HEK293 (cell line): ENCODE data around the gene PLEKHA5.

Source experiments
- TCF7L2 ChIP-seq: IDR thresholded peaks from 2 replicates; pipeline ENCODE4 v1.6.1; 2011; ENCODE audit warnings: low read depth, mild to moderate bottlenecking, inconsistent platforms, low read length, moderate library complexity, borderline replicate concordance
- TF ChIP-seq, protein P1 (sequence below): fragments of 450-650 bp; formaldehyde crosslinking; IDR thresholded peaks from 2 replicates; pipeline ENCODE4 v1.5.1; 2016; ENCODE audit warnings: missing biosample characterization, missing genetic modification characterization
- TF ChIP-seq, protein P2 (sequence below): fragments of 450-650 bp; formaldehyde crosslinking; IDR thresholded peaks from 2 replicates; pipeline ENCODE4 v1.5.1; 2016; ENCODE audit warnings: missing biosample characterization, missing genetic modification characterization
- TF ChIP-seq, protein P3 (sequence below): fragments of 450-650 bp; formaldehyde crosslinking; IDR thresholded peaks from 2 replicates; pipeline ENCODE4 v1.5.1; 2016; ENCODE audit warnings: missing biosample characterization, missing genetic modification characterization

DNA sequence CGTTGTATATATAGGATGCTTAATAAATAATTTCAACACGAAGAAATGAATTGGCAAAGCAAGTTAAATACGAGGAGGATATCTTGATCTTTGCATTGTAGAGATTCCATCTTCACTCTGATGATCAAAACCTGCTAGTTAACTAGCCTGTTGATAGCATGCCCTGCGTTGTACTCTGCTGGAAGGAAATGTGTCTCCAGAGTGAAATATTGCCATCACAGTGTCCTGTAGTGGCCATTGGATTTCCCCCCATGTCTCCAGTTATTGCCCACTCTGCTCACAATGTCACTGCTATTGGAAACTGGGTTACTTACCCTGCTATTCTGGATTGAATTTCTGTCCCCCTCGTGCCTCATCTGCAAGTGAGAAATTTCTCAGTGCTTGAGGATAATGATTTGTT lies 109.6 kb downstream of the PLEKHA5 start:
- TF ChIP-seq, protein P1, sequence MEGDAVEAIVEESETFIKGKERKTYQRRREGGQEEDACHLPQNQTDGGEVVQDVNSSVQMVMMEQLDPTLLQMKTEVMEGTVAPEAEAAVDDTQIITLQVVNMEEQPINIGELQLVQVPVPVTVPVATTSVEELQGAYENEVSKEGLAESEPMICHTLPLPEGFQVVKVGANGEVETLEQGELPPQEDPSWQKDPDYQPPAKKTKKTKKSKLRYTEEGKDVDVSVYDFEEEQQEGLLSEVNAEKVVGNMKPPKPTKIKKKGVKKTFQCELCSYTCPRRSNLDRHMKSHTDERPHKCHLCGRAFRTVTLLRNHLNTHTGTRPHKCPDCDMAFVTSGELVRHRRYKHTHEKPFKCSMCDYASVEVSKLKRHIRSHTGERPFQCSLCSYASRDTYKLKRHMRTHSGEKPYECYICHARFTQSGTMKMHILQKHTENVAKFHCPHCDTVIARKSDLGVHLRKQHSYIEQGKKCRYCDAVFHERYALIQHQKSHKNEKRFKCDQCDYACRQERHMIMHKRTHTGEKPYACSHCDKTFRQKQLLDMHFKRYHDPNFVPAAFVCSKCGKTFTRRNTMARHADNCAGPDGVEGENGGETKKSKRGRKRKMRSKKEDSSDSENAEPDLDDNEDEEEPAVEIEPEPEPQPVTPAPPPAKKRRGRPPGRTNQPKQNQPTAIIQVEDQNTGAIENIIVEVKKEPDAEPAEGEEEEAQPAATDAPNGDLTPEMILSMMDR (tag by site-specific recombination) = no peak
- no peak for TF ChIP-seq TCF7L2
- TF ChIP-seq, protein P2, sequence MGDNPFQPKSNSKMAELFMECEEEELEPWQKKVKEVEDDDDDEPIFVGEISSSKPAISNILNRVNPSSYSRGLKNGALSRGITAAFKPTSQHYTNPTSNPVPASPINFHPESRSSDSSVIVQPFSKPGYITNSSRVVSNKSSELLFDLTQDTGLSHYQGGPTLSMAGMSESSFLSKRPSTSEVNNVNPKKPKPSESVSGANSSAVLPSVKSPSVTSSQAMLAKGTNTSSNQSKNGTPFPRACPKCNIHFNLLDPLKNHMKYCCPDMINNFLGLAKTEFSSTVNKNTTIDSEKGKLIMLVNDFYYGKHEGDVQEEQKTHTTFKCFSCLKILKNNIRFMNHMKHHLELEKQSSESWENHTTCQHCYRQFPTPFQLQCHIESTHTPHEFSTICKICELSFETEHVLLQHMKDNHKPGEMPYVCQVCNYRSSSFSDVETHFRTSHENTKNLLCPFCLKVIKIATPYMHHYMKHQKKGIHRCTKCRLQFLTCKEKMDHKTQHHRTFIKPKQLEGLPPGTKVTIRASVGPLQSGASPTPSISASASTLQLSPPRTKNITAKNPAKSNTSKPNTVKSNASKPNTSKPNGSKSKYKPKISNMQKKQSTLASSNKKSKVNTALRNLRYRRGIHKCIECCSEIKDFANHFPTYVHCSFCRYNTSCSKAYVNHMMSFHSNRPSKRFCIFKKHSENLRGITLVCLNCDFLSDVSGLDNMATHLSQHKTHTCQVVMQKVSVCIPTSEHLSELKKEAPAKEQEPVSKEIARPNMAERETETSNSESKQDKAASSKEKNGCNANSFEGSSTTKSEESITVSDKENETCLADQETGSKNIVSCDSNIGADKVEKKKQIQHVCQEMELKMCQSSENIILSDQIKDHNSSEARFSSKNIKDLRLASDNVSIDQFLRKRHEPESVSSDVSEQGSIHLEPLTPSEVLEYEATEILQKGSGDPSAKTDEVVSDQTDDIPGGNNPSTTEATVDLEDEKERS (tag by site-specific recombination) = no peak
- TF ChIP-seq, protein P3, sequence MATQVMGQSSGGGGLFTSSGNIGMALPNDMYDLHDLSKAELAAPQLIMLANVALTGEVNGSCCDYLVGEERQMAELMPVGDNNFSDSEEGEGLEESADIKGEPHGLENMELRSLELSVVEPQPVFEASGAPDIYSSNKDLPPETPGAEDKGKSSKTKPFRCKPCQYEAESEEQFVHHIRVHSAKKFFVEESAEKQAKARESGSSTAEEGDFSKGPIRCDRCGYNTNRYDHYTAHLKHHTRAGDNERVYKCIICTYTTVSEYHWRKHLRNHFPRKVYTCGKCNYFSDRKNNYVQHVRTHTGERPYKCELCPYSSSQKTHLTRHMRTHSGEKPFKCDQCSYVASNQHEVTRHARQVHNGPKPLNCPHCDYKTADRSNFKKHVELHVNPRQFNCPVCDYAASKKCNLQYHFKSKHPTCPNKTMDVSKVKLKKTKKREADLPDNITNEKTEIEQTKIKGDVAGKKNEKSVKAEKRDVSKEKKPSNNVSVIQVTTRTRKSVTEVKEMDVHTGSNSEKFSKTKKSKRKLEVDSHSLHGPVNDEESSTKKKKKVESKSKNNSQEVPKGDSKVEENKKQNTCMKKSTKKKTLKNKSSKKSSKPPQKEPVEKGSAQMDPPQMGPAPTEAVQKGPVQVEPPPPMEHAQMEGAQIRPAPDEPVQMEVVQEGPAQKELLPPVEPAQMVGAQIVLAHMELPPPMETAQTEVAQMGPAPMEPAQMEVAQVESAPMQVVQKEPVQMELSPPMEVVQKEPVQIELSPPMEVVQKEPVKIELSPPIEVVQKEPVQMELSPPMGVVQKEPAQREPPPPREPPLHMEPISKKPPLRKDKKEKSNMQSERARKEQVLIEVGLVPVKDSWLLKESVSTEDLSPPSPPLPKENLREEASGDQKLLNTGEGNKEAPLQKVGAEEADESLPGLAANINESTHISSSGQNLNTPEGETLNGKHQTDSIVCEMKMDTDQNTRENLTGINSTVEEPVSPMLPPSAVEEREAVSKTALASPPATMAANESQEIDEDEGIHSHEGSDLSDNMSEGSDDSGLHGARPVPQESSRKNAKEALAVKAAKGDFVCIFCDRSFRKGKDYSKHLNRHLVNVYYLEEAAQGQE (tag by site-specific recombination) = no peak
